ENCODE measurements around the gene TESK2. TPM values are rescaled to one million over a fixed set of nuclear protein-coding genes. Genes with fewer than 3 reads are reported as not detected.

TESK2 gene, protein sequence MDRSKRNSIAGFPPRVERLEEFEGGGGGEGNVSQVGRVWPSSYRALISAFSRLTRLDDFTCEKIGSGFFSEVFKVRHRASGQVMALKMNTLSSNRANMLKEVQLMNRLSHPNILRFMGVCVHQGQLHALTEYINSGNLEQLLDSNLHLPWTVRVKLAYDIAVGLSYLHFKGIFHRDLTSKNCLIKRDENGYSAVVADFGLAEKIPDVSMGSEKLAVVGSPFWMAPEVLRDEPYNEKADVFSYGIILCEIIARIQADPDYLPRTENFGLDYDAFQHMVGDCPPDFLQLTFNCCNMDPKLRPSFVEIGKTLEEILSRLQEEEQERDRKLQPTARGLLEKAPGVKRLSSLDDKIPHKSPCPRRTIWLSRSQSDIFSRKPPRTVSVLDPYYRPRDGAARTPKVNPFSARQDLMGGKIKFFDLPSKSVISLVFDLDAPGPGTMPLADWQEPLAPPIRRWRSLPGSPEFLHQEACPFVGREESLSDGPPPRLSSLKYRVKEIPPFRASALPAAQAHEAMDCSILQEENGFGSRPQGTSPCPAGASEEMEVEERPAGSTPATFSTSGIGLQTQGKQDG
- 2.4 and 2.8 TPM in 2 replicates for total RNA-seq

DNA sequence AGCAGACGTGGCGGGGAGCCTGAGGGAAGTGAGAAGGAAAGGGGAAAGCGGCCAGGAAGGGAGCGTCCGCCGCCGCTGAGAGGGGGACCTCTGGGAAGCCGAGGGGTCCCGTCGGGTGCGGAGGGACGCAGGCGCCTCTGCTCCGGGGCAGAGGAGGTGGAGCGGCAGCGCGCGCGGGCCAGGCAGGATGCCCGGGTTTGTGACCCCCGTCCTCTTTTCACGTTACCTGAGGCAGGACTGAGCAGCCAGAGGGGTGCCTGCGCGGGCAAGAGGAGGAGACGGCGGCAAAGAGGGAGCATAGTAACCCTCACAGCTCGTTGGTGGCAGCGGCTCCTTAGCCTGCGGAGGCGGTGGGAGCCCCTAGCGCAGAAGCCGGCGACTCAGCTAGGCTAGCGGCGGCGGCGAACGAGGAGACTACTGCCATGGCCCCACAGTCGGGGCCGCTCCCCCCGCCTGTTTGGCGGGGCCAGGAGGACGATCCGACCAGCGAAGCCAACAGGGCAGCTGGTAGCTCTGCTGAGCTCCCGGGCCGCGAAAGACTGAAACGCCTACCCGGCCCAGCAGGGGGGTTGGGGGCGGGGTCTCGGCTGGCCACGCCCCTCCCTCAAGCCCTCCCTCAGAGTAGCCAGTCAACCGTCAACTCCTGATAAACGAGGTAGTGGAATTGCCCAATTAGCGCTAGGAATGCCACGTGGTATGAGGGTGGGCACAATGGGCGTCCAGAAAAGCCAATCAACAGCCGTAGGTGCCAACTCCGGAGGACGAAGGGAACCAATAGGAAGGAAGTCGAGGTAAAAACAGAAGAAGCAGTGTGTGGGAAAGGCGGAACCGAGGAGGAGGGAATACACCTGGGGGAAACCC, at the start of gene TESK2:
Gene TESK2, minus strand, starts transcription at position 538 of the 861 bp plus-strand sequence. CDS start 33,378 bp downstream, outside the sequence.

DNA sequence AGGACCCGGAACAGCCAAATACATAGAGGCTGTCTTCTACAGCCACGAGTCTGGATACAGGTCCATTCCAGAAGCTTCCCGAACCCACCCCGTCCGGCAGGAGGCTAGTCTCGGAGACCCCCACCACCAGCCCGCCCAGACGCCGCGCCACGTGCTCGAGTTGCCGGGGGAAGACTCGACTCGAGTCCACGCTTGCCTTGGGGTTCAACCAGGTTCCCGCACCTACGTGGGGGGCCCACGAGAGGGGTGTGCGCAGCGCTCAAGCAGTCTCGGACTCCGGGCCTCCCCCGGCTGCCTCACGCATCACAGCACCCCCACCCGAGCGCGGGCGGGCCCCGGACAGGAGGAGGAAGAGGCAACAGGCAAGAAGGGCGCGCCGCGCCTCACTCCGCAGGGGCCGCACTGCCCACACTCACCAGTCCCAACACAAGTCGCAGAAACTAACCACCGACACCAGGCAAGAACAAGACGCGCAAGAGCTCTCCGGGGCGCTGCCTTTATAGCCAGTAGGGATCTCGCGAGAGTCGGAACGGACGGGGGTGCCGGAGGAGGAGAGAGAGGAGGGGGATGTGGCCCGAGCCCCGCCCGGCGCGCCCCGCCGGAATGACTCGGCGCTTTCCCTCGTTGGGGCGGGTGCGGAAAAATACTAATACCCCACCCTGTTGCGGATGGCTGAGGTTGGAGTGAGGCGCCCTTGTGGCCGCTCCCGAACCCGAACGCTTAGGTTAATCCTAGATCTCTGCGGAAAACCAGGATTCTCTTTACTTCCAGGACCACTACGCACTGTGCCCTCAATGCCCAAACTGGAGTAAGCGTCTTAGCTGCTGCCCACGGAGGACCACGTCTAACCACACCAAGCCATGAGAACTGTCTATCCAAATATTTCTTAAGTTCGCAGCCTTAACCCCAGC, 30.7 kb upstream of the TESK2 start, which contains the start of gene PRDX1:
Gene PRDX1, minus strand, starts transcription at position 472 of the 911 bp plus-strand sequence. CDS start 2,841 bp downstream, outside the sequence.

DNA sequence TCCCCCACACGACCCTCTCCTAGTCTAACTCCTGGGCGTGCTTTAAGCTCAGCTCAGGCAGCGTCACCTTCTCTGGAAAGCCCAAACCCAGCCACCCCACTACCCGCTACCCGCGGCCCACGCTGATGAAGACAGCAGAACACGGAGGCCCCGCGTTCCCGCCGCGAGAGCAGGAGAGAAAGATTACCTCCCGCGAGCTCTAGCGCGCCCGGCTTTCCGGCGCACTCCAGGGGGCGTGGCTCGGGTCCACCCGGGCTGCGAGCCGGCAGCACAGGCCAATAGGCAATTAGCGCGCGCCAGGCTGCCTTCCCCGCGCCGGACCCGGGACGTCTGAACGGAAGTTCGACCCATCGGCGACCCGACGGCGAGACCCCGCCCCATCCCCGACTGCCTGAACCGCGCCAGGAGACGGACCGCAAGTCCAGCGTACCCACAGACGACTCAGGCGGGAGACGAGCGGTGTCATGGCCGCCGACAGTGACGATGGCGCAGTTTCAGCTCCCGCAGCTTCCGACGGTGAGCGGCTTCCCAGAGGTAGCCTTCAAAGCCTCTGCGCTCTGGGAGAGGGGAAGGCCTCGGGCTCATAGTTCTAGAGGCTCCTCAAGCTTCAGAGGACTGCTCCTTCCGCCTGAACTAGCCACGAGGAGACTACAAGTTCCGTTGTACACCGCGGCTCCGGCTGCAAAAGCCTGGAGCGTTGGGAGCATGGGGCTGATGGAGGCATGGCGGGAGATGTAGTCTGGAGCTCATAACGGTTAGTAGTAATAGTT, 151.0 kb downstream of the TESK2 start, which contains the start of the genes MUTYH and TOE1:
Gene MUTYH, minus strand, starts transcription at position 652 of the 770 bp plus-strand sequence. CDS start 5,935 bp downstream, outside the sequence.
Gene TOE1, plus strand, starts transcription at position 382 of the 770 bp plus-strand sequence. Its CDS starts 83 bp downstream, at position 465.

DNA sequence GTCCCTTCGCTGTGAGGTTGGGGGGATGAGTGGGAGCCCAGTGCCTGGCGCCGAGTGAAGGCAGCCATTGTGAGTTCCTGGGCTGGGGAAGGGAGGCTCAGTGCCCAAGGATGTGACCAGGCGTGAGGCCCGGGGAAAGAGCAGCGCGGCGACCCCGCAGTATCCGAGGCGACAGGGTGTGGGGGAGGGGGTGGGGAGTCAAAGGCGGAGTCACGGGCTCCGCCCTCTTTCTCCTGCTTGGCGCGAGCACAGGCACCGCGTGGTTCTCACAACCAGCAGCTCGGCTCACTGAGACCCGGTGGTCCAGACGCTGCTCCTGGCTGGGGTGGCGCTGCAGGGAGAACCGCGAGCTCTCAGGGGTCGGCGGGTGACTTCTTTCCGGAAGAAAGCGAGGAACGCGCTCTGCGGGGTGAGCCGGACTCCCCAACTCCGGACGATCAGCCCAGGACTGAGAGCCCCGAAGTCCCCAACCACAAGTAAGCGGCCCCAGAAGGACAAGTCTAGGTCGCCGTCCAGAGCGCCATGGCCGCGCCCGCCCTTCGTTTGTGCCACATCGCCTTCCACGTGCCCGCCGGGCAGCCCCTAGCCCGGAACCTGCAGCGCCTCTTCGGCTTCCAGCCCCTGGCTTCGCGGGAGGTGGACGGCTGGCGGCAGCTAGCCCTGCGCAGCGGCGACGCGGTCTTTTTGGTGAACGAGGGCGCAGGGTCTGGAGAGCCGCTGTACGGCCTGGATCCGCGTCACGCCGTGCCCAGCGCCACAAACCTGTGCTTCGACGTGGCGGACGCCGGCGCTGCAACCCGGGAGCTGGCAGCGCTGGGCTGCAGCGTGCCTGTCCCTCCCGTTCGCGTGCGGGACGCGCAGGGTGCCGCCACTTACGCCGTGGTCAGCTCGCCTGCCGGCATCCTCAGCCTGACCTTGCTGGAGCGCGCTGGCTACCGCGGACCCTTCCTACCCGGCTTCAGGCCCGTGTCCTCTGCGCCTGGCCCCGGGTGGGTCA, 164.0 kb downstream of the TESK2 start, which contains the start of gene HPDL:
Gene HPDL, plus strand, starts transcription at position 269 of the 997 bp plus-strand sequence. Its CDS starts 254 bp downstream, at position 523.

Other genes with a start within 250 kb of the TESK2 start
- gene HPDL, start 164.3 kb downstream of the TESK2 start, total RNA-seq = 0.96 and 1.9 TPM in 2 replicates
- gene TOE1, start 151.0 kb downstream of the TESK2 start, total RNA-seq = 1.9 and 5.1 TPM in 2 replicates
- 7.2 and 19.2 TPM in 2 replicates for gene MUTYH, start 150.7 kb downstream of the TESK2 start, total RNA-seq
- 0.24 and 0.43 TPM in 2 replicates for gene CCDC163, start 8.9 kb upstream of the TESK2 start, total RNA-seq
- gene MMACHC, start 9.1 kb upstream of the TESK2 start, total RNA-seq = 1.7 and 1.9 TPM in 2 replicates
- 526 and 540 TPM in 2 replicates for gene PRDX1, start 30.7 kb upstream of the TESK2 start, total RNA-seq
- 82.3 and 137 TPM in 2 replicates for gene AKR1A1, start 59.7 kb upstream of the TESK2 start, total RNA-seq
- gene NASP, start 92.9 kb upstream of the TESK2 start, total RNA-seq = 12.8 and 20.9 TPM in 2 replicates
- gene CCDC17, start 132.9 kb upstream of the TESK2 start, total RNA-seq = 0.64 and 1.2 TPM in 2 replicates
- gene GPBP1L1, start 195.4 kb upstream of the TESK2 start, total RNA-seq = 122 and 177 TPM in 2 replicates
- 16.0 and 18.1 TPM in 2 replicates for gene TMEM69, start 197.0 kb upstream of the TESK2 start, total RNA-seq